ENCODE results near the gene TDRD9. TPM values are rescaled to one million over a fixed set of nuclear protein-coding genes. Genes with fewer than 3 reads are reported as not detected.

The TDRD9 gene
- total and polyA plus RNA-seq, 2 of the 4 experiments (the other 2 are of a cell fraction) = 0.07 to 0.18 TPM

DNA sequence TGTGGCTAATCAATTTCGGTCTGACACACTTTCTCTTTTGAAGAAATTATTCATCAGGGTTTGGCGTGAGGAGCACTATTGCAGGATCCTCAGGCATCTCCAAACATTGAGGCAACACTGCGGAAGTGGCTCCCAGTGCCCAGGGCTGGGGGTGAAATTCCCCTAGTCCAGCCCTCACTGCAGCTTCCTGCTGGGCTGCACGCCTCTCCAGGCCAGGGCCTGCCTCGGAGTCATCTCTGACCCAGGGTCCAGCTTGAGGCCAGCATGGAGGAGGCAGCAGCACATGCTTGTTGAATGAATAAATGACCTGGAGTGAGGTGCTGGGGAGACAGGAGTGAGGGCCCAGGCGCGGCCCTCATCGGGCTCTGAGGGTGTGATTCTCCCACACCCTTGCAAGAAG is 36.0 kb upstream of the TDRD9 start:
- Histone ChIP-seq H3K56ac (ENCODE audit: extremely low read depth, insufficient read depth, low read length) (no peak overlapping the region), H4K8ac (ENCODE audit: low read depth in 2 of 2, low read length in 2 of 2) (no peak overlapping the region), H3K23ac (ENCODE audit: low read depth, low read length) (no peak overlapping the region), H3K9me3 (ENCODE audit: control insufficient read depth, insufficient read depth, low read length) (0 out of 2 replicates have a peak, but pooled peaks cover 2% of the 10 kb centered on the region), H2BK5ac (ENCODE audit: low read depth, low read length, poor library complexity, severe bottlenecking) (no peak overlapping the region), H2AK5ac (ENCODE audit: low read depth, low read length) (no peak overlapping the region), H4K5ac (ENCODE audit: low read depth, low read length) (no peak overlapping the region), H3K4me1 (ENCODE audit: control insufficient read depth, insufficient read depth, low read length) (no peaks in the 10 kb centered on the region; the same call in 1 of the 2 replicates), H3K9ac (ENCODE audit: low read depth, low read length) (no peak overlapping the region), H4K91ac (ENCODE audit: insufficient read depth, low read depth, low read length) (no peak overlapping the region), H2BK120ac (ENCODE audit: low read depth, low read length) (no peak overlapping the region), H2BK15ac (ENCODE audit: low read depth, low read length) (no peak overlapping the region), H3K4me2 (ENCODE audit: low read depth, low read length) (no peak overlapping the region), H3K9me1 (ENCODE audit: insufficient read depth, low read length) (no peaks in the 10 kb centered on the region), H3K4me3 (ENCODE audit: insufficient read depth, low read depth, low read length) (no peak overlapping the region), H4K20me1 (ENCODE audit: insufficient read depth, low read length) (no peaks in the 10 kb centered on the region; the same call in 1 of the 2 replicates), H3K27ac (ENCODE audit: insufficient read depth, low read length) (no peak overlapping the region), H3K27me3 (ENCODE audit: control insufficient read depth, insufficient read depth, low read length) (peaks cover 2% of the 10 kb centered on the region), H2AK9ac (replicated peaks; ENCODE audit: low read depth, low read length, poor library complexity) (no peak overlapping the region), H3K18ac (ENCODE audit: low read depth, low read length) (no peak overlapping the region), H3K14ac (replicated peaks; ENCODE audit: low read depth, low read length) (no peak overlapping the region), H3K4ac (ENCODE audit: low read depth, low read length) (no peak overlapping the region), H3K36me3 (ENCODE audit: control insufficient read depth, insufficient read depth, low read length) (no peaks in the 10 kb centered on the region), H3K79me1 (ENCODE audit: low read depth in 1 of 2, low read length in 2 of 2) (no peaks in the 10 kb centered on the region), H2AFZ (replicated peaks; ENCODE audit: low read length, poor library complexity) (no peak overlapping the region), H2BK20ac (ENCODE audit: low read depth, low read length) (no peak overlapping the region)
- WGBS, 2 experiments (ENCODE audit: extremely low coverage in 2 of 2, insufficient read length in 1 of 2) = no CpG with 5 or more reads among the region's 8 CpGs
- DNase-seq (no peak), ATAC-seq (ENCODE audit: low read depth) (no peak)
- ChIA-PET POLR2A (ENCODE audit: unreplicated experiment) (no interaction called here), CTCF (no interaction called here)
- TF ChIP-seq SMC3 (IDR thresholded peaks at IDR 0.05; ENCODE audit: low read depth, low read length) (no peak), FOS (IDR thresholded peaks at IDR 0.05; ENCODE audit: low read depth, low read length) (no peak), MAFK (IDR thresholded peaks at IDR 0.05; ENCODE audit: low read depth, low read length) (no peak), POLR2A (IDR thresholded peaks at IDR 0.05; ENCODE audit: low read depth, low read length) (no peak), CHD1 (IDR thresholded peaks at IDR 0.05; ENCODE audit: low read depth, low read length) (no peak), CEBPB (IDR thresholded peaks at IDR 0.05; ENCODE audit: low read depth, low read length) (no peak), MXI1 (IDR thresholded peaks at IDR 0.05; ENCODE audit: borderline replicate concordance, low read depth, low read length) (no peak), RFX5 (IDR thresholded peaks at IDR 0.05; ENCODE audit: low read depth, low read length) (no peak), RAD21 (IDR thresholded peaks at IDR 0.05; ENCODE audit: low read length) (no peak)
- TF ChIP-seq, protein P1, sequence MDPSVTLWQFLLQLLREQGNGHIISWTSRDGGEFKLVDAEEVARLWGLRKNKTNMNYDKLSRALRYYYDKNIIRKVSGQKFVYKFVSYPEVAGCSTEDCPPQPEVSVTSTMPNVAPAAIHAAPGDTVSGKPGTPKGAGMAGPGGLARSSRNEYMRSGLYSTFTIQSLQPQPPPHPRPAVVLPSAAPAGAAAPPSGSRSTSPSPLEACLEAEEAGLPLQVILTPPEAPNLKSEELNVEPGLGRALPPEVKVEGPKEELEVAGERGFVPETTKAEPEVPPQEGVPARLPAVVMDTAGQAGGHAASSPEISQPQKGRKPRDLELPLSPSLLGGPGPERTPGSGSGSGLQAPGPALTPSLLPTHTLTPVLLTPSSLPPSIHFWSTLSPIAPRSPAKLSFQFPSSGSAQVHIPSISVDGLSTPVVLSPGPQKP (IDR thresholded peaks at IDR 0.05; ENCODE audit: borderline replicate concordance, low read depth, low read length) = no peak
- TF ChIP-seq, protein P2, sequence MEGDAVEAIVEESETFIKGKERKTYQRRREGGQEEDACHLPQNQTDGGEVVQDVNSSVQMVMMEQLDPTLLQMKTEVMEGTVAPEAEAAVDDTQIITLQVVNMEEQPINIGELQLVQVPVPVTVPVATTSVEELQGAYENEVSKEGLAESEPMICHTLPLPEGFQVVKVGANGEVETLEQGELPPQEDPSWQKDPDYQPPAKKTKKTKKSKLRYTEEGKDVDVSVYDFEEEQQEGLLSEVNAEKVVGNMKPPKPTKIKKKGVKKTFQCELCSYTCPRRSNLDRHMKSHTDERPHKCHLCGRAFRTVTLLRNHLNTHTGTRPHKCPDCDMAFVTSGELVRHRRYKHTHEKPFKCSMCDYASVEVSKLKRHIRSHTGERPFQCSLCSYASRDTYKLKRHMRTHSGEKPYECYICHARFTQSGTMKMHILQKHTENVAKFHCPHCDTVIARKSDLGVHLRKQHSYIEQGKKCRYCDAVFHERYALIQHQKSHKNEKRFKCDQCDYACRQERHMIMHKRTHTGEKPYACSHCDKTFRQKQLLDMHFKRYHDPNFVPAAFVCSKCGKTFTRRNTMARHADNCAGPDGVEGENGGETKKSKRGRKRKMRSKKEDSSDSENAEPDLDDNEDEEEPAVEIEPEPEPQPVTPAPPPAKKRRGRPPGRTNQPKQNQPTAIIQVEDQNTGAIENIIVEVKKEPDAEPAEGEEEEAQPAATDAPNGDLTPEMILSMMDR (conservative IDR thresholded peaks at IDR 0.05; ENCODE audit: low read depth, low read length) = no peak
- intact Hi-C loops (cut with micrococcal nuclease) (no loop called here), in situ Hi-C loops (cut with MboI; ENCODE audit: low sequenced_read_pairs) (no loop called here), dilution Hi-C loops (cut with HindIII; ENCODE audit: low sequenced_read_pairs, unreplicated experiment) (no loop called here)
- no TSS peak for BruUV-seq (replicated peaks)

Data from IMR-90 (cell line).